NB4 (cell line): ENCODE data around the gene TGFBR3L.

Experiments
- DNase-seq: peaks from one replicate; pipeline ENCODE4 v3.0.0; 2010; ENCODE audit warnings: low read depth
- H3K4me3 ChIP-seq: one replicate; pipeline ENCODE4 v1.5.1; 2011; ENCODE audit warnings: mild to moderate bottlenecking, low read depth, low read length, moderate library complexity
- CTCF ChIP-seq: IDR thresholded peaks from one replicate; pipeline ENCODE4 v1.5.1; 2012; ENCODE audit warnings: low read depth, low read length
- MAX ChIP-seq: IDR thresholded peaks from 2 replicates; pipeline ENCODE4 v1.6.1; 2011; ENCODE audit warnings: low read depth, low read length
- MYC ChIP-seq: IDR thresholded peaks from 2 replicates; pipeline ENCODE4 v1.6.1; 2011; ENCODE audit warnings: low read depth, low read length
- POLR2A ChIP-seq: IDR thresholded peaks from 2 replicates; pipeline ENCODE4 v1.6.1; 2011; ENCODE audit warnings: mild to moderate bottlenecking; ENCODE audit not compliant: insufficient read length; ENCODE audit errors: extremely low read depth

The TGFBR3L gene

GRCh38 chr19:7914598-7915045, at the start of gene TGFBR3L:
Gene TGFBR3L (plus strand): TSS chr19:7914830.
- TF ChIP-seq MYC (no peak), MAX (no peak), POLR2A (no peak), CTCF (no peak)
- DNase-seq = no peak
- H3K4me3 ChIP-seq = no peak within 1 kb of the TSS

GRCh38 chr19:7865262-7865911, 49.2 kb upstream of the TGFBR3L start:
- TF ChIP-seq POLR2A (no peak), MAX (no peak), MYC (no peak), CTCF (no peak)
- no peak overlapping the region for H3K4me3 ChIP-seq
- DNase-seq = no peak

GRCh38 chr19:7866399-7867091, 48.1 kb upstream of the TGFBR3L start:
- DNase-seq = no peak
- TF ChIP-seq POLR2A (no peak), MYC (no peak), CTCF (no peak), MAX (no peak)
- H3K4me3 ChIP-seq = no peak overlapping the region

GRCh38 chr19:7867092-7867844, 47.4 kb upstream of the TGFBR3L start:
- no peak for TF ChIP-seq POLR2A
- TF ChIP-seq MAX = no peak
- TF ChIP-seq CTCF = no peak
- TF ChIP-seq MYC = no peak
- no peak for DNase-seq
- H3K4me3 ChIP-seq = no peak overlapping the region

- H3K4me3 ChIP-seq = no peak overlapping the region
- peak; percentile 86 for TF ChIP-seq MAX
- TF ChIP-seq POLR2A = no peak
- peak; percentile 86 for TF ChIP-seq MYC
- no peak for DNase-seq
Measured at GRCh38 chr19:7868326-7868670, 46.3 kb upstream of the TGFBR3L start.
